SJCRH30 (cell line): Measurements from ENCODE around the gene ASB2. TPM values are rescaled to one million over a fixed set of nuclear protein-coding genes. Genes with fewer than 3 reads are reported as not detected.
A peak's percentile ranks its signal among the peaks of the same experiment; 100 is the strongest.

ENCODE experiments used
- DNase-seq, 2 experiments: peaks; one replicate each; pipeline ENCODE4 v3.0.0-alpha.2; 2015 to 2020
- H3K27ac ChIP-seq: fragments of 250-450 bp; sonication (Bioruptor Pico); 2 replicates; pipeline ENCODE4 v1.5.1; 2020; ENCODE audit warnings: mild to moderate bottlenecking, moderate library complexity
- H3K27me3 ChIP-seq: fragments of 250-450 bp; sonication (Bioruptor Pico); 2 replicates; pipeline ENCODE4 v1.5.1; 2020; ENCODE audit warnings: mild to moderate bottlenecking, moderate library complexity
- H3K36me3 ChIP-seq: fragments of 250-450 bp; sonication (Bioruptor Pico); 2 replicates; pipeline ENCODE4 v1.5.1; 2020; ENCODE audit warnings: mild to moderate bottlenecking, moderate library complexity
- H3K4me1 ChIP-seq: fragments of 250-450 bp; sonication (Bioruptor Pico); 2 replicates; pipeline ENCODE4 v1.5.1; 2020; ENCODE audit warnings: mild to moderate bottlenecking, moderate library complexity
- H3K4me3 ChIP-seq: fragments of 250-450 bp; sonication (Bioruptor Pico); 2 replicates; pipeline ENCODE4 v1.5.1; 2020; ENCODE audit warnings: mild to moderate bottlenecking, moderate library complexity
- H3K9me3 ChIP-seq: fragments of 250-450 bp; sonication (Bioruptor Pico); replicated peaks from 2 replicates; pipeline ENCODE4 v1.5.1; 2020; ENCODE audit warnings: mild to moderate bottlenecking, moderate library complexity
- total RNA-seq: library from RNA; depleted of rRNA; stranded (reverse); fragments of >200 nt; shearing (Covaris generic); gene quantifications from 2 replicates; pipeline ENCODE4 v1.2.3, GENCODE V29; 2014

ASB2 gene
- total RNA-seq, 1 experiment from 2014 or later: 2.4 TPM

- no peak for DNase-seq
Measured at GRCh38 chr14:93977790-93978581, 1.6 kb upstream of the ASB2 start.

DNA sequence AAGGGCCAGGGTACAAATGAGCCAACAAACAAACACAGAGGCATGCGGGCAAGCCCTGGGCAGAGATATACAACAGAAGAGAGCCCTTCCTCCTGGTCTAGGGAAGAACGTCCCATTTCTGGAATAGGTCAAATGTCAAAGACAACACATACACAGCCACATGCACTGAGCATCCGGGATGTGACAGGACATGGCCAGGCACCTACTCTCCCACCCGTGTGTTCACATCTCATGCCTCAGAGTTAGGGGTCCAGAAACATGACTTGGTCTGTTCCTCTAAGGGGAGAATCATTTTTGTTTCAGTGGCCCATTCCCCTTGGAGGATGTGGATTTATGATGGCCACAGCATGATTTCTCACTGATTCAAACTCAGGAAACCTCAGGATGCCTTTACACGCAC lies 801 bp upstream of the ASB2 start:
- Histone ChIP-seq H3K4me3 (no peak overlapping the region), H3K9me3 (no peaks in the 10 kb centered on the region), H3K36me3 (no peaks in the 10 kb centered on the region), H3K27me3 (no peaks in the 10 kb centered on the region), H3K27ac (no peak overlapping the region), H3K4me1 (peaks cover 42% of the 10 kb centered on the region)
- no peak for DNase-seq

More at GRCh38 chr14:93977790-93978581, 1.6 kb upstream of the ASB2 start:
- Histone ChIP-seq H3K27ac (no peak overlapping the region), H3K4me1 (peaks cover 50% of the 10 kb centered on the region), H3K36me3 (no peaks in the 10 kb centered on the region), H3K4me3 (no peak overlapping the region), H3K27me3 (no peaks in the 10 kb centered on the region), H3K9me3 (no peaks in the 10 kb centered on the region)

GRCh38 chr14:93975791-93976476 lies 436 bp downstream of the ASB2 start:
- Histone ChIP-seq H3K27me3 (no peaks in the 10 kb centered on the region), H3K4me1 (peaks cover 30% of the 10 kb centered on the region), H3K4me3 (no peak overlapping the region), H3K36me3 (no peaks in the 10 kb centered on the region), H3K27ac (no peak overlapping the region), H3K9me3 (no peaks in the 10 kb centered on the region)
- DNase-seq: no peak

DNA sequence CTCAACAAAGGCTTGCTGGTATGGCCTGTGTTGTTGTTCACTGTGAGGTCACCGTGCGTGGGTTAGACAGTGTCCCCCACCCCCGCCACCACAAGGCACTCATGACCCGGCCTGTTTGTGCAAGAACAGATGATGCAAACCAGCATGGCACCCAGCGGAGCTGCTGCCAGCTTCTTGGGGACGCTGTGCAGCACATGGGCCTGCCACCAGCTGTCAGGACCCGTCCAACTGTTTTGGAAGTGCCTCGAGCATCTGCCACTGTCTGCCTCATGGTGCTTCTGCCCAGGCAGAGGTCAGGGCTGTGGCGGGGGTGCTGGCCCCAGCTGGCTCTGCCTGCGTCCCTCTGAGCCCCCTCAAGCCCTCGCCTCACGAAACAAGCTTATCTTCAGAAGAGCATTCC lies 1.5 kb downstream of the ASB2 start:
- peak; percentile 69 to 78 for DNase-seq
- Histone ChIP-seq H3K27me3 (no peaks in the 10 kb centered on the region), H3K36me3 (no peaks in the 10 kb centered on the region), H3K4me1 (peaks cover 29% of the 10 kb centered on the region), H3K27ac (peak overlapping the region; percentile 30), H3K4me3 (no peak overlapping the region), H3K9me3 (no peaks in the 10 kb centered on the region)

GRCh38 chr14:93974299-93974698 lies 2.1 kb downstream of the ASB2 start:
- peak in 1 of 2 experiments; percentile 55 for DNase-seq
- Histone ChIP-seq H3K4me3 (no peak overlapping the region), H3K27me3 (no peaks in the 10 kb centered on the region), H3K4me1 (peaks cover 32% of the 10 kb centered on the region), H3K27ac (peak overlapping the region; percentile 30), H3K9me3 (no peaks in the 10 kb centered on the region), H3K36me3 (no peaks in the 10 kb centered on the region)

DNA sequence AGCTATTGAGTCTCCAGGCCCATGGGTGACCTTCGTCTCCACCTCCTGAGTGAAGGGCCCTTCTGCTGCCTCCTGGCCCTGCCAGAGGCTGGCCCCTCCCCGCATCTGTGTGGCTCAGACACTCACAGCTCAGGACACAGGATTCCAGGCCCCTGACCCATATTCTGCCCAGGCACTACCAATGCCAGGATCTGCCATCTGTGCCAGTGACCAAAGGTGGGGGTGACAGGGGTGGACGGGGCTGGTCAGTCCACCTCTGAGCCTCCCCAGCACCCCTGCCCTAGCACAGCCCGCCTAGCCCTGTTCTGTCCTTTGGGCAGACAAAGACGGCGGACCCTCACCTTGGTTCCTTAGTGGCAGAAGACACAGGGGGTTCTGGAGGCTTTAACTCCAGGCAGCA lies 2.8 kb downstream of the ASB2 start:
- Histone ChIP-seq H3K4me1 (peaks cover 32% of the 10 kb centered on the region), H3K36me3 (no peaks in the 10 kb centered on the region), H3K27ac (no peak overlapping the region), H3K4me3 (no peak overlapping the region), H3K9me3 (no peaks in the 10 kb centered on the region), H3K27me3 (no peaks in the 10 kb centered on the region)
- no peak for DNase-seq

DNA sequence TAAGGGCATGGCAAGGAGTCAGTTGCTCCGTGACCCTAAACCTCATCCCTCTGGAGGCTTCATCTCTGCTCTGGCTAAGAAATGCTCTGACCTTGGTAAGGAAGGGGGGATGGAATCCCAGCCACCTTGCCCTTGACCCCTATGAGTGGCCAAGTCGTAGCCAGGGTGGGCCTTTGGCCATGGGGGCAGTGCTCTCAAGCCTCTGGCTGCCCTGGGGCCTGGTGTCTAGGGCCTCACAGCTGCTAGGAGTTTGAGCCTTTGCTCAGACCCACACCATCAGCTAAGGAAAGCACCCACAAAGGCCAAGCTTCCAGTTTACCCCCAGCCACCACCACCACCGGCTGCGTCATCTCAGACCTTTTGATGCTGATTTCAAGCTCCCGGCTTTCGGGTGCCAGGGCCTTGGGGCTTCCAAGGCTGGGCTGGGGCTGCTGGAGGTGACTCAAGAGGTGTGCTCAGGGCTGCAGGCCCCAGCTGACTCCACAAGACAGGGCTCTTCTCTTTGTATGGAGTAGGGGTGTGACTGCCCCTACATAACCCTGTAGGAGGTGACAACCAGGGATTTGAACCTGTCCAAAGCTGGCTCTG lies 3.7 kb downstream of the ASB2 start:
- Histone ChIP-seq H3K9me3 (no peaks in the 10 kb centered on the region), H3K36me3 (no peaks in the 10 kb centered on the region), H3K27me3 (no peaks in the 10 kb centered on the region), H3K27ac (no peak overlapping the region), H3K4me1 (peaks cover 32% of the 10 kb centered on the region), H3K4me3 (no peak overlapping the region)
- DNase-seq: no peak

DNA sequence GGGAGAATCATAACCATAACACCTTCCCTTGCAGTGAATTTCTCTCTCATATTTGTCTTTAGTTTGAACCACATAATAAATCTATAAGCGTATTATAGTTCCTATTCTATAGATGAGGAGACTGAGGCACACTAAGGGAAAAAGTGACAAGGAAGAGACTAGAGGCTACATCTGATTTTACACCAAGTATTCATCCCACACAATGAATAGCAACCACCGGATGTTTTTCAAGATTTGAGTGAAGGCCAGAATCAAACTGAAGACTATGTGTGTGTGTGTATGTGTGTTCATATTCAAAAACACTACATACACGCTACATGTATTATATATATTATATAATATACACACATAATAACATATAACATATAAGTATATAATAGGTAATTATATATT lies 4.7 kb downstream of the ASB2 start:
- Histone ChIP-seq H3K27ac (no peak overlapping the region), H3K4me3 (no peak overlapping the region), H3K27me3 (no peaks in the 10 kb centered on the region), H3K9me3 (no peaks in the 10 kb centered on the region), H3K4me1 (peaks cover 32% of the 10 kb centered on the region), H3K36me3 (no peaks in the 10 kb centered on the region)
- DNase-seq: no peak

DNA sequence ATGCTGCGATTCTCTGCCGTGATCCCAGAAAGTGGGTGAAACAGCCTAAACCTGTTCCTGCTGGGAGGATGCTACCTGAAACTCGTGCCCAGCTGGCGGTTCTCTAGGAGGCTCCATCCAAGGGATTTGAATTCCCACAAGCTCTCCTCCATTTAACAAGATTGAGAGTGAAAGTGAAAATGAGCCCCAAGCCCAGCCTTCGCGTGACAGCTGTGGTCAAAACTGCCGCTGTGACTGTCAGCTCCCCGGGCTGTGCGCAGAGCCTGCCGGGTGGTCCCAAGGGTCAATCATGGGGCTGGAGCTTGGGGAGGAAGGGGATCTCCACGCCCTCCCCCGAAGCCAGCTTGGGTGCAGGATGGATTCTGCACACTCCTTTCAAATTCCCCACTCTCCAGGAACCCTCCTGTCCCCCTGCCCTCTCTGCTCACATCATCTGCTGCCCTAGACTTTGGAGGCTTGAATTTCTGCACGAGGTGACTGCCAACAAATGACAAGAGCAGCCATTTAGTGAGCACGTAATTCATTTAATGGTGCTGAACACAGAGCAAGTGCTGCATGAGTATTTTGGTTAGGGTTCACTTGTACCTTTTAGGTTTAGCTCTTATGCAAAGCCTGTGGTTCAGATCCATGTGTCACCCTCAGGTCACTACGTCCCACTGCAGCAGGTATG lies 5.3 kb downstream of the ASB2 start:
- Histone ChIP-seq H3K27me3 (no peaks in the 10 kb centered on the region), H3K9me3 (no peaks in the 10 kb centered on the region), H3K36me3 (no peaks in the 10 kb centered on the region), H3K4me1 (peaks cover 32% of the 10 kb centered on the region), H3K27ac (no peak overlapping the region), H3K4me3 (peak overlapping the region; percentile 8; the same call in 1 of the 2 replicates)
- DNase-seq: peak in 1 of 2 experiments; percentile 59

GRCh38 chr14:93970585-93970964 lies 5.8 kb downstream of the ASB2 start:
- Histone ChIP-seq H3K36me3 (no peaks in the 10 kb centered on the region), H3K4me1 (peaks cover 27% of the 10 kb centered on the region), H3K27ac (no peak overlapping the region), H3K9me3 (no peaks in the 10 kb centered on the region), H3K27me3 (no peaks in the 10 kb centered on the region), H3K4me3 (peak overlapping the region; percentile 8; the same call in 1 of the 2 replicates)
- no peak for DNase-seq

GRCh38 chr14:93969082-93969828 lies 7.1 kb downstream of the ASB2 start:
- H3K36me3 ChIP-seq: no peaks in the 10 kb centered on the region
- no peaks in the 10 kb centered on the region for H3K9me3 ChIP-seq
- H3K4me1 ChIP-seq: peaks cover 14% of the 10 kb centered on the region
- no peak overlapping the region for H3K4me3 ChIP-seq
- H3K27ac ChIP-seq: no peak overlapping the region
- no peaks in the 10 kb centered on the region for H3K27me3 ChIP-seq
- DNase-seq: peak in 1 of 2 experiments; percentile 49

DNA sequence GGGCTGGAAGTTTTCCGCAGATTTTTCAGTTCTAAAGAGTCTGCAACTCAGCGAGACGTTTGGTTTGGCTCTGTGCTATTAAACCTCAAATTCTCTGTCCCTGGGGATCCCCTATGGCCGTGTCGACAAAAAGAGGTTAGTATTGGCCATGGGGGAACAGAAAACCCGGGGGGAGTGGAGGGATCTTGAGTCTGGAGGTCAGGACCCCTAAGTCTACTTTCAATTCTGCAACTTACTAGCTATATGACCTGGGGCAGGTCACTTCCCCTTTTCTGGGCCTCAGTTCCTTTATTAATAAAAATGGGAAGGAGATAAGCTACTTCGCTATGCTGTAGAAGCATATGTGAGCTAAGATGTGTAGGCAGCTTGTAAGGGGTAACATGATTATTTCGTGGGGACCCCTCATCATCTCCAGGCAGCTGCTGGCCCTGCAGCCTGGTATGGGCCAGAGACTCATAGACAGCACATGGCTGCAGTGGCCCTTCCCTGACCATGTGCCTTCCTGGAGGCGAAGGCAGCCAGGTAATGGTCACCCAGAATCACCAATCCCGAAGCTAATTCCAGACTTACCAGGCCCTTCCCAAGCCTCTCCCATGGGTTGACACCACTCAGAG lies 8.6 kb downstream of the ASB2 start:
- Histone ChIP-seq H3K4me1 (peaks cover 15% of the 10 kb centered on the region), H3K27me3 (no peaks in the 10 kb centered on the region), H3K36me3 (no peaks in the 10 kb centered on the region)

DNA sequence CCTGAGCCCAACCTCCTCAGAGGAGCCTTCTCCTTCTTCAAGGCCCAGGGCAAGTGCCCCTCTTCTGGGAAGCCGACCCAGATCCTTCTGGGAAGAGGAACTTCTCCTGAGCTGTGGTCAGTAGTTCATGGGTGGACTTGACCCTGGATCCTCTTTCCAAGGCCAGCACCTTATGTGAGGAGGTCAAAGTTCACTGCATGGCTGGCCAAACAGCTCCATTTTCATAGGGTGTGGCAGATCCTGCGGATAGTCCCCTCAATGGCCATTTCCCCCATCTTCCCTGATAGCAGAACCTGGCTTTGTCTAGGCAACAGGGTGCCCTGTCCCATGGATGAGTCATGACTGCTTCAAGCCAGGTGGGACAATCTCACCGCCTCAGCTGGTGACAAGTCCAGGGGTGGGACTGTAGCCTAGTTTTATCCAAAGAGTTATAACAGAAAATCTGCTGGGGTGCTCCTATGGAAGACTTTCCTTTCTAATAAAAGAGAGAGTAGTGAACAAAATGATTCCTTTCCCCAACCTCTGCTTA lies 10.4 kb downstream of the ASB2 start:
- Histone ChIP-seq H3K27ac (no peak overlapping the region), H3K4me1 (peaks cover 18% of the 10 kb centered on the region), H3K27me3 (no peaks in the 10 kb centered on the region), H3K4me3 (no peak overlapping the region), H3K9me3 (no peaks in the 10 kb centered on the region), H3K36me3 (no peaks in the 10 kb centered on the region)
- DNase-seq: no peak

More for the DNA sequence above, 8.6 kb downstream of the ASB2 start:
- Histone ChIP-seq H3K4me3 (no peak overlapping the region), H3K9me3 (no peaks in the 10 kb centered on the region), H3K27ac (no peak overlapping the region)
- DNase-seq: no peak
